ENCODE results near the gene RBM4. TPM values are rescaled to one million over a fixed set of nuclear protein-coding genes. Genes with fewer than 3 reads are reported as not detected.
A peak's percentile ranks its signal among the peaks of the same experiment; 100 is the strongest.

The RBM4 gene
- total RNA-seq, 1 donor from 2014 or later, result 131 TPM

DNA sequence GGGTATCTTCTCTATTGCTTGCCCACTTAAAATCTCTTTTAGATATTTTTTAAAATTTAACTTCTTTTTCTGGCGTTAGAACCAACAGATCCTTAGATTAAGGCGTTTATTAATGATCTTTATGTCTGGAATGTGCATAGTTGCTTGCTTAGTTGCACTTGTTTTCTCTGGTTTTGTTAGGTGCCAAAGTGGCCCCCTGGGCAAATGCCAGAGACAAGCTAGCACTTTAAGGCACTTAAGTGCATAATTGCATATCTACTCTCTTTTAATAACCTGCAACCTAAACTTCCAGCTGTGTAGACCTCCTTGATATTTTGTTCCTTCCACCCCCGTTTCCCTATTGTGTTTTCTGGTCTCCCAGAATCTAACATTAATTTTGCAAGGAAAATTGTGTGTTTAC lies 3.3 kb downstream of the RBM4 start:
- DNase-seq (ENCODE audit: low spot score), result no peak
- intact Hi-C loops (cut with micrococcal nuclease), result no loop called here
- Mint-ChIP-seq H3K36me3 (ENCODE audit: low read depth) (peaks cover 75% of the 10 kb centered on the region), H3K27me3 (ENCODE audit: insufficient read depth) (no peaks in the 10 kb centered on the region), H3K4me3 (peak overlapping the region; percentile 59), H3K4me1 (ENCODE audit: low read depth) (peaks cover 88% of the 10 kb centered on the region), H3K27ac (no peak overlapping the region), H3K9me3 (no peaks in the 10 kb centered on the region)

DNA sequence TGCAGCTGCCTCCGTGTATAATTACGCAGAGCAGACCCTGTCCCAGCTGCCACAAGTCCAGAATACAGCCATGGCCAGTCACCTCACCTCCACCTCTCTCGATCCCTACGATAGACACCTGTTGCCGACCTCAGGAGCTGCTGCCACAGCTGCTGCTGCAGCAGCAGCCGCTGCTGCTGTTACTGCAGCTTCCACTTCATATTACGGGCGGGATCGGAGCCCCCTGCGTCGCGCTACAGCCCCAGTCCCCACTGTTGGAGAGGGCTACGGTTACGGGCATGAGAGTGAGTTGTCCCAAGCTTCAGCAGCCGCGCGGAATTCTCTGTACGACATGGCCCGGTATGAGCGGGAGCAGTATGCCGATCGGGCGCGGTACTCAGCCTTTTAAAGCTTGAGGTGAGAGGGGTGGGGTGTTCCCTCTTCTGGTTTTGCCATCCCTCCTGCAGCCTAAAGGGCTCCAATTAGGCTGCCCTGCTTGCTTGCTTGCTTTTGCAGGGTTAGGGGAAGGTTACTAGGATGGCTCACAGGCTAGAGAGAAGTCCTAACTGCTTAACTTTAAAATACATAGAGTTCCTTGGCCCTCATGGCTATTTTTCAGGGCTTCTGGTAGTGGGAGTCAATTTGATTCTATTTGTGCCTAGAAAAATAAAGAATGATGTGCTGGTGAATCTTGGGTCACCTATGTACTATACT lies 5.4 kb downstream of the RBM4 start:
- H3K27me3 Mint-ChIP-seq (ENCODE audit: insufficient read depth), result no peaks in the 10 kb centered on the region
- no peak for DNase-seq (ENCODE audit: low spot score)
- no peak overlapping the region for H3K27ac Mint-ChIP-seq
- H3K36me3 Mint-ChIP-seq (ENCODE audit: low read depth), result peaks cover 82% of the 10 kb centered on the region
- no peaks in the 10 kb centered on the region for H3K9me3 Mint-ChIP-seq
- H3K4me1 Mint-ChIP-seq (ENCODE audit: low read depth), result peaks cover 76% of the 10 kb centered on the region
- intact Hi-C loops (cut with micrococcal nuclease), result no loop called here
- peak overlapping the region; percentile 59 for H3K4me3 Mint-ChIP-seq

DNA sequence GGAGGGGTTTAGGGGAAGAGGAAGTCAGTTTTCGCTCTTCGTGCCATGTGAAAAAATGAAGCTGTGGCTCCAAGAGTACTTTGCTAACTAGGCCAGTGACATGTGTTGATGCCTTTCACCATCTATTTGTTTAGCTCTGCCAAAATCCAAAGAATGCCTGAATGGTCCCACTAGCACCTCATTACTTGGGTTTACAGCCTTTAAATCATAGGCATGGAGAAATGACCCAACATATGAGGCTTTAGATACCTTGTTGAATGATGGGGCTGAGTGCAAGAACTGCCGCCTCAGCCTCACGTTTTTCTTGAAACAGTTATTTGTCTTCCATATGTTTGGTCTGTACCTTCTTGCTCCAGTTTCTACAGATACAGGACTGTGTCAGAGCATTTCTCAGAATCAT lies 8.3 kb downstream of the RBM4 start:
- no peaks in the 10 kb centered on the region for H3K27me3 Mint-ChIP-seq (ENCODE audit: insufficient read depth)
- no peak overlapping the region for H3K4me3 Mint-ChIP-seq
- no peak for DNase-seq (ENCODE audit: low spot score)
- H3K36me3 Mint-ChIP-seq (ENCODE audit: low read depth), result peaks cover 72% of the 10 kb centered on the region
- H3K27ac Mint-ChIP-seq, result no peak overlapping the region
- H3K4me1 Mint-ChIP-seq (ENCODE audit: low read depth), result peaks cover 50% of the 10 kb centered on the region
- no peaks in the 10 kb centered on the region for H3K9me3 Mint-ChIP-seq
- intact Hi-C loops (cut with micrococcal nuclease), result no loop called here

DNA sequence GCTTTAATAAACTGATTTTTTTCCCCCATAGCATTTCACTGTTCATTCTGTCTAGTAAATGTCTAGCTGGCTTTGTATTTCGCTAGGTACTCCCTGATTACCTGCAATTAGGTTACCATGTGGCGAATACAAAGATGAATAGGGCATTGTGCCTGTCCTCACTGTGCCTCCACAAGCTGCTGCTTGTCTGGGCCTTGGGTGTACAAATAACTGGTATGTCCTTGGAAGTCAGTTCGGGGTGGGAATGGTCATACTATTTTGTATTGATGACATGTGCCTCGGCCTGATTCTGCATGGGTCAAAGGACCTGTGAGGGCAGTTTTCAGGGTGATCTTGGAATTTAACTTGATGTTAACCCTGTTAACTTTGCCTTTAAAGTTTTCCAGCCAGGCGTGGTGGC lies 11.4 kb downstream of the RBM4 start:
- DNase-seq (ENCODE audit: low spot score), result no peak
- Mint-ChIP-seq H3K4me1 (ENCODE audit: low read depth) (peaks cover 24% of the 10 kb centered on the region), H3K4me3 (no peak overlapping the region), H3K36me3 (ENCODE audit: low read depth) (peaks cover 57% of the 10 kb centered on the region), H3K27me3 (ENCODE audit: insufficient read depth) (no peaks in the 10 kb centered on the region), H3K9me3 (no peaks in the 10 kb centered on the region), H3K27ac (no peak overlapping the region)
- intact Hi-C loops (cut with micrococcal nuclease), result no loop called here

DNA sequence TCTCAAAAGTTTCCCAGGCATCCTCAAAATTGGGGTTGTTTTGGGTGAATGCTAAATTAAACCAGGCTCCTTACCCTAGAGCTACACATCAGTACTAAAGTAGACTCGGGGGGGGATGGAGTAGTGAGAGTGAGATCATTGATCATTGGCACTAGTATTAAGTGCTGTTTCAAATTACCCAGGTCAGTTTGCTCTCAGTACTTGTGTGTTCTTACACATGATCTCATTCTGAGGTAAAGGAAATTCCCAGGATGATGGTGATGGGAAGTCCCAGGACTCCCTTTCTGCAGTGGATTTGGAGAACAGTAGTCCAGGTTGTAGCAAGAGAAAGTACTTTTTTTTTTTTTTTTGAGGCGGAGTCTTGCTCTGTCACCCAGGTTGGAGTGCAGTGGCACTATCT lies 12.5 kb downstream of the RBM4 start:
- Mint-ChIP-seq H3K27ac (no peak overlapping the region), H3K36me3 (ENCODE audit: low read depth) (peaks cover 45% of the 10 kb centered on the region), H3K27me3 (ENCODE audit: insufficient read depth) (no peaks in the 10 kb centered on the region), H3K4me3 (no peak overlapping the region), H3K4me1 (ENCODE audit: low read depth) (peaks cover 16% of the 10 kb centered on the region), H3K9me3 (no peaks in the 10 kb centered on the region)
- DNase-seq (ENCODE audit: low spot score), result no peak
- intact Hi-C loops (cut with micrococcal nuclease), result no loop called here

DNA sequence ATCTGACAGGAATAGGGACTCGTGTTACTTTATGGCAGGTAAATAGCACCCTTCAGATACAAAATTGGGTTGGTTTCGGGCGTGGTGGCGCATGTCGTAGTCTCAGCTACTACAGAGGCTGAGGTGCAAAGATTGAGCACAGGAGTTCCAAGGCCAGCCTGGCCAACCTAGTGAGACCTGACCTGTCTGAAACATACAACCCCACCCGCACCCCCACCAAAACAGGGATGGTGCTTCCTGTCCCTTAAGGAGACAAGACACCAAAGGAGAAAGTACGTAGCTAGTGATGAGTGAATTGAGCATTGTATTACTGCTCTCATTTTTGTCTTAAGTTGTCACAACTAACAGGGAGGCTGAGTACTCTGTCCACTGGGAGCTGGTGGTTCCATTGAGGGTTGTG lies 14.1 kb downstream of the RBM4 start:
- intact Hi-C loops (cut with micrococcal nuclease), result no loop called here
- H3K9me3 Mint-ChIP-seq, result no peaks in the 10 kb centered on the region

DNA sequence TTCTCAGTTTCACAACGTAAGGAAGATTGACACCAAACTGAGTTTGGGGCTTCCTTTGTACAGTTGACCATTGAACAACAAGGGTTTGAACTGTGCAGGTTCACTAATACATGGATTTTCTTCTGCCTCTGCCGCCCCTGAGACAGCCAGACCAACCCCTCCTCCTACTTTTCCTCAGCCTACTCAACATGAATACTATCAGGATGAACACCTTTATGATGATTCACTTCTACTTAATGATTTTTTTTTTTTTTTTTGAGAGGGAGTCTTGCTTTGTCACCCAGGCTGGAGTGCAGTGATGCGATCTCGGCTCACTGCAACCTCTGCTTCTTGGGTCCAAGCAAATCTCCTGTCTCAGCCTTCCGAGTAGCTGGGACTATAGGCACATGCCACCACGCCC lies 14.6 kb downstream of the RBM4 start:
- Mint-ChIP-seq H3K27ac (no peak overlapping the region), H3K4me3 (no peak overlapping the region), H3K36me3 (ENCODE audit: low read depth) (peaks cover 29% of the 10 kb centered on the region), H3K9me3 (no peaks in the 10 kb centered on the region), H3K4me1 (ENCODE audit: low read depth) (peaks cover 5% of the 10 kb centered on the region), H3K27me3 (ENCODE audit: insufficient read depth) (no peaks in the 10 kb centered on the region)
- intact Hi-C loops (cut with micrococcal nuclease), result no loop called here
- DNase-seq (ENCODE audit: low spot score), result no peak

More for the DNA sequence above, 14.1 kb downstream of the RBM4 start:
- DNase-seq (ENCODE audit: low spot score), result no peak
- Mint-ChIP-seq H3K36me3 (ENCODE audit: low read depth) (peaks cover 30% of the 10 kb centered on the region), H3K4me3 (no peak overlapping the region), H3K4me1 (ENCODE audit: low read depth) (peaks cover 5% of the 10 kb centered on the region), H3K27ac (peak overlapping the region; percentile 61), H3K27me3 (ENCODE audit: insufficient read depth) (no peaks in the 10 kb centered on the region)

DNA sequence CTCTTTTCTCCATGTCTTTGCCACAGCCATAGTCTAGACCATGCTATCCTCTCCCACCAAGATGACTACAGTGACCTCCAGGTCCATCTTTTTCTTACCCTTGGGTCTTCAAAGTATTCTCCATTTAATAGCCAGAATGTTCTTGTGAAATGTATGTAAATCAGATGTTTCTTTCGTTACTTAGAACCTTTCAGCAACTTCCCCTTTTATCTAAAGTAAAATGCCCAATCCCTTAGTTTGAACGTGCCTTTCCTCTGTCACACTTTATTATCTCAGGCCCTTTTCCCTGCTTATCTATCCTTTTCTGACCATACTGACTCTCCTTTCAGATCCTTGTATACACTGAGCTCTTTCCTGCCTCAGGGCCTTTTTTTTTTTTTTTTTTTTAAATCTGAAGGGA lies 21.3 kb downstream of the RBM4 start:
- Mint-ChIP-seq H3K9me3 (no peaks in the 10 kb centered on the region), H3K4me1 (ENCODE audit: low read depth) (peaks cover 5% of the 10 kb centered on the region), H3K4me3 (no peak overlapping the region), H3K27me3 (ENCODE audit: insufficient read depth) (no peaks in the 10 kb centered on the region), H3K36me3 (ENCODE audit: low read depth) (peaks cover 18% of the 10 kb centered on the region), H3K27ac (peak overlapping the region; percentile 5)
- intact Hi-C loops (cut with micrococcal nuclease), result no loop called here
- DNase-seq (ENCODE audit: low spot score), result no peak

DNA sequence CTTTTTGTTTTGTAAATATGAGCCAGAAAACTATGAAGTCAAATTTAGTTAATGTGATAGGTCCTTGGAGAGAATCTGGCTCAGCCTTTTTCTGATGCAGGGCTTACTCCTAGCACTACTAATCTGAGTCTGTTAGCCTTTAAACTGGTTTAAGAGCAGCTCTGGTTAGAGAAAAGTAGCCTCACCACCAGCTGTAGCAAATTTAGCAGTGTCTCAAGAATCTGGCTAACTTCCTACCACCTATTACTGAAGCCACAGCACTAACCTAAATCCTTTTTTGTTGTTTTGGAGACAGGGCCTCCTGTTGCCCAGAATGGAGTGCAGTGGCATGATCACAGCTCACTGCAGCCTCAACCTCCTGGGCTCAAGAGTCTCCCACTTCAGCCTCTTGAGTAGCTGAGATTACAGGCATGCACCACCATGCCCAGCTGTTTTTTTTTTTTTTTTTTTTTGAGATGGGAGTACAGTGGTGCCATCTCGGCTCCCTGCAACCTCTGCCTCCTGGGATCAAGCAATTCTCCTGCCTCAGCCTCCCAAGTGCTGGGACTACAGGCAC lies 25.3 kb downstream of the RBM4 start:
- H3K36me3 Mint-ChIP-seq (ENCODE audit: low read depth), result peaks cover 27% of the 10 kb centered on the region
- H3K27me3 Mint-ChIP-seq (ENCODE audit: insufficient read depth), result no peaks in the 10 kb centered on the region
- H3K9me3 Mint-ChIP-seq, result no peaks in the 10 kb centered on the region
- intact Hi-C loops (cut with micrococcal nuclease), result no loop called here
- no peak for DNase-seq (ENCODE audit: low spot score)
- peaks cover 5% of the 10 kb centered on the region for H3K4me1 Mint-ChIP-seq (ENCODE audit: low read depth)
- H3K27ac Mint-ChIP-seq, result no peak overlapping the region
- H3K4me3 Mint-ChIP-seq, result no peak overlapping the region

DNA sequence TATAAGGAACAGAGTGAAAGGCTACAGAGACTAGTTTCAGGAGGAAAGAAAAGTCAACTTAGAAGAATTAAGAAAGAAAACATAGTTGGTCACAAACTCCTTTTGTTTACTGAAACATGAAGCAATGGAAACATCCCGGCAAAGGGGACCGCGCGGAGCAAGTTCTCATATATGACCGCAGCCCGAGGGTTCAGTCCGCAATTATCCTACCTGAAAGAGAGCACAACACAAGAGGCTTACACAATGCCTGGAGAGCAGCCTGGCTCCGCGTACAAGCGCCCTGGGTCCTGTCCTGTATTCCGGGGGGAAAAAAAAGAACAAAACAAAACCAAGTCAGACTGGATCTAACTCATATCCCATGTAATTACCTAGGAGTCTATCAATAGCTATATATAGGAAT lies 26.9 kb downstream of the RBM4 start:
- Mint-ChIP-seq H3K27me3 (ENCODE audit: insufficient read depth) (no peaks in the 10 kb centered on the region), H3K36me3 (ENCODE audit: low read depth) (peaks cover 25% of the 10 kb centered on the region), H3K27ac (no peak overlapping the region), H3K9me3 (no peaks in the 10 kb centered on the region), H3K4me3 (no peak overlapping the region), H3K4me1 (ENCODE audit: low read depth) (peaks cover 4% of the 10 kb centered on the region)
- no peak for DNase-seq (ENCODE audit: low spot score)
- intact Hi-C loops (cut with micrococcal nuclease), result no loop called here

DNA sequence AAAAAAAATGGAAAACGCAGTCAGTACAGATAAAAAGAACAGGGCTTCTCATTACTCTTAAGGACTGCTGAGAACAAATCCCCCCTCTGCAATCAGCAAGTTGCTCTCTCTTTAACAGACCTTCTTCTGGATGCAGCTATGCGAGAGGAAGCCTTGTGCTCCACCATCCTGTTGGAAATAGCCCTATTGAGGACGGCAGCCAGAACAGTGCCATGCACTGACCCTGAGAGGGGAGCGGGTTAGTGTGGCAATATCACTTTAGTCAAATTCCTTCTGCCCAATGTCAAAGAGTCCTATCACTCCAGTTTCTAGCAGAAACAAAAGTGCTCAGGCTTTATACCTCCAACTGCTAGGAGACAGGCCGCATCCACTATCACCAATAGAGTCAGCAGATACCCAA lies 32.3 kb downstream of the RBM4 start:
- Mint-ChIP-seq H3K9me3 (no peaks in the 10 kb centered on the region), H3K4me3 (no peak overlapping the region), H3K36me3 (ENCODE audit: low read depth) (peaks cover 22% of the 10 kb centered on the region), H3K27me3 (ENCODE audit: insufficient read depth) (no peaks in the 10 kb centered on the region), H3K27ac (no peak overlapping the region), H3K4me1 (ENCODE audit: low read depth) (peaks cover 15% of the 10 kb centered on the region)
- no peak for DNase-seq (ENCODE audit: low spot score)
- intact Hi-C loops (cut with micrococcal nuclease), result no loop called here

DNA sequence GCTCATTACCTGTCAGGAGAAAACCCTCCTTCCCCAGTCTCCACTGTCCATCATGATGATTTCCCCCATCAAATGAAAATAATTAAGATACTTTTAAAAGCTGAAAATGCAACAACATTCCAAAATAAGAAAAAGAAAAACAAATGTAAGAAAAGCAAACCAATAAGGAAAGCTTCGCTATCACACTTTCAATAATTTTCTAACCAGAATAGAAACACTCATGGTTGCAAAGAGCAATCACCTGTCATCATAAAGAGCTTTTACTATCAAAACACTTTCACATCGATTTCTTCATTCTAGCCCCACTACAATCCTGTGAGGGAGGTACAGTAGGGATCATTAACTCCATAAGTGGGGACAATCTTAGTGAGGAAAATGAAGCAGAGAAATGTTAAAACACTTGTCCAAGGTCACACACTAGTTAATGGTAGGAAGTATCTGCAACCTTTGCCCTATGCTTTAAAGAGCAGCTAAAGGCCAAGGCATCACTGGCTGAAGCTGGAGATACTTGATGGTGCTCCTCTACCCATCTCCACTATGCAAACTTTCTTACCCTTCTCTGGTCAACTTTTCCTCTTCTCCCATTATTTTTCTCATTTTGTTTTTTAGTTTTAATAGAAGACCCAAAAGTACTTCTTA lies 36.6 kb downstream of the RBM4 start:
- intact Hi-C loops (cut with micrococcal nuclease), result loop anchor here (5.0 kb wide), 1 partner anchor 288 kb away; no protein-coding TSS in a partner anchor
- peak overlapping the region; percentile 1 for H3K27ac Mint-ChIP-seq
- H3K4me1 Mint-ChIP-seq (ENCODE audit: low read depth), result peaks cover 35% of the 10 kb centered on the region
- peaks cover 17% of the 10 kb centered on the region for H3K36me3 Mint-ChIP-seq (ENCODE audit: low read depth)
- H3K9me3 Mint-ChIP-seq, result no peaks in the 10 kb centered on the region
- no peak overlapping the region for H3K4me3 Mint-ChIP-seq
- H3K27me3 Mint-ChIP-seq (ENCODE audit: insufficient read depth), result no peaks in the 10 kb centered on the region
- no peak for DNase-seq (ENCODE audit: low spot score)

DNA sequence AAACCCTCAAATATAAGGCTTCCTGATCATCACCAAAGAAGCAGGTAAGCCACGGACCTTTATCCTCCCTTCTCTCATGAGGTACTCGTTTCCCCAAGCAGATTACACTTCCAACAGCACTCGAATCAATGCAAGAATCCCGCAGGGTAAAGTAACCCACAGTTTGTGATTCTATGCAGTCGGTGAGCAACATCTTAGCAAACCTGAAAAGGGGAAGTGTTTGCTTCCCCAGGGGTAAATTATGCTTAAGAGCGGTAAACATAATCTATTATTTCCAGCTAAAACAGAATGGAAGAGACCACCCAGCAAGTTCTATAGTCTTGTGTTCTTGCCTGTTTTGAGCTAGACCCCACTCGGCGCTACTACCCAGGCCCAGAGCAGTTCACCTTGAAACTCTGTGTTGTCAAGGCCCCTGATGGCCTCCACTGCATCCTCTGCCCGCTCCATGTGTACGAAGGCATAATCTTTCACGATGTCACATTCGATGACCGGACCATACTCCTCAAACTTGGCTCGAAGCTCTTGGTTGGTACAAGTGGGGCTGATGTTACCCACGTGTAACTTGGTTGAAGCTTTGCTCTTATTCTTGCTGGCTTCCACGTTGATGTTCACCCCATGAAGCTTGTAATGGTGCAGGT lies 37.9 kb downstream of the RBM4 start:
- no peak for DNase-seq (ENCODE audit: low spot score)
- intact Hi-C loops (cut with micrococcal nuclease), result loop anchor here (2.0 to 5.0 kb wide), 2 partner anchors 289 to 364 kb away; no protein-coding TSS in a partner anchor
- no peaks in the 10 kb centered on the region for H3K27me3 Mint-ChIP-seq (ENCODE audit: insufficient read depth)
- peaks cover 35% of the 10 kb centered on the region for H3K4me1 Mint-ChIP-seq (ENCODE audit: low read depth)
- H3K4me3 Mint-ChIP-seq, result peak overlapping the region; percentile 95
- peaks cover 15% of the 10 kb centered on the region for H3K36me3 Mint-ChIP-seq (ENCODE audit: low read depth)
- no peaks in the 10 kb centered on the region for H3K9me3 Mint-ChIP-seq
- H3K27ac Mint-ChIP-seq, result peak overlapping the region; percentile 57
